ENCODE measurements around the gene BRINP3.

DNA sequence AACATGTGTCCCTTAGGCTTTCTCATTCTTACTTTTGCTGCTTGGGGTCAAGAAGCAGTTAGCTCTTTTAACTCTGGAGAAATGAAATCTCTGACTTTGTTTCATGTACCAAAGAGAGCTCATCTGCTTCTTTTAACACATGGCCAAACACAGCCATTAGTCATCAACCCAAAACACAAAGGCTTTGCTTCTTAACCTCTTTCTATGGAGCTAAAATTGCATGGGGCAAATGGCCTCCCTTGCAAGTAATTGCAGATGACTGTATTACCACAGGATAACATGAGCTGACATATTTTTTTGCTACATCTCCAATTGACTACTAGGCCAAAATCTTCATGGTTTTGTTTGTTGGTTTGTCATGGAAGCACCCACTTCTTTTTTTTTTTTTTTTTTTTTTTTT is 300.9 kb downstream of the BRINP3 start:
- TF ChIP-seq RBM17 (IDR thresholded peaks at IDR 0.05; ENCODE audit: borderline replicate concordance, low read depth, low read length) (no peak), POLR2A (conservative IDR thresholded peaks at IDR 0.05) (no peak)
